HEK293 (cell line): ENCODE data around the gene DIPK2B.

ENCODE experiments used
- CTCF ChIA-PET: fragments of 350-600 bp; formaldehyde crosslinking; extraction: SDS; loops from one replicate; lab custom pipeline; 2021; ENCODE audit warnings: antibody characterized with exemption; lab: Yijun Ruan, JAX
- POLR2A ChIA-PET: fragments of 300-600 bp; formaldehyde crosslinking; extraction: SDS; loops from one replicate; lab custom pipeline; 2020; ENCODE audit warnings: antibody characterized with exemption, inconsistent platforms; lab: Yijun Ruan, JAX
- H3K27ac ChIP-seq: fragments of 200-500 bp; sonication (Bioruptor generic); 2 replicates; pipeline ENCODE4 v1.5.1; 2014; ENCODE audit warnings: low read depth, low read length, control low read depth, inconsistent platforms; ENCODE audit errors: extremely low read depth
- H3K36me3 ChIP-seq, 2 experiments: fragments of 200-500 bp in 1 of 2; sonication (Bioruptor generic) in 1 of 2; 1 replicate in 1 of 2; 2 replicates in 1 of 2; pipeline ENCODE4 v1.5.1; 2014 to 2017; ENCODE audit warnings: inconsistent platforms in 2 of 2, low read length in 2 of 2; ENCODE audit not compliant: control insufficient read depth in 2 of 2, insufficient read depth in 1 of 2
- H3K4me1 ChIP-seq: fragments of 200-500 bp; sonication (Bioruptor generic); 2 replicates; pipeline ENCODE4 v1.5.1; 2014; ENCODE audit warnings: mild to moderate bottlenecking, low read length, inconsistent platforms; ENCODE audit not compliant: control insufficient read depth, insufficient read depth
- H3K4me3 ChIP-seq: 2 replicates; pipeline ENCODE4 v1.5.1; 2011; ENCODE audit warnings: low read depth, mild to moderate bottlenecking, control low read depth, low read length, moderate library complexity
- H3K9me3 ChIP-seq: fragments of 200-500 bp; sonication (Bioruptor generic); 2 replicates; pipeline ENCODE4 v1.5.1; 2014; ENCODE audit warnings: low read depth, low read length, inconsistent platforms; ENCODE audit not compliant: control insufficient read depth, insufficient read depth
- GLI2 ChIP-seq: fragments of 450-650 bp; formaldehyde crosslinking; IDR thresholded peaks from 2 replicates; pipeline ENCODE4; 2017; ENCODE audit warnings: missing biosample characterization, missing genetic modification characterization, low read depth, borderline replicate concordance
- HOXC10 ChIP-seq: sonication (generic); formaldehyde crosslinking; IDR thresholded peaks from 2 replicates; pipeline ENCODE4 v1.8.1; 2023; ENCODE audit warnings: mild to moderate bottlenecking, missing genetic modification reagents
- PATZ1 ChIP-seq: fragments of 450-650 bp; formaldehyde crosslinking; IDR thresholded peaks from 2 replicates; pipeline ENCODE4 v1.5.1; 2016; ENCODE audit warnings: missing biosample characterization, missing genetic modification characterization
- PBX3 ChIP-seq: sonication (generic); formaldehyde crosslinking; IDR thresholded peaks from 2 replicates; pipeline ENCODE4 v1.8.1; 2022; ENCODE audit warnings: mild to moderate bottlenecking, moderate library complexity, missing genetic modification reagents
- PRDM2 ChIP-seq: fragments of 450-650 bp; formaldehyde crosslinking; IDR thresholded peaks from 2 replicates; pipeline ENCODE4 v1.5.1; 2016; ENCODE audit warnings: missing biosample characterization, missing genetic modification characterization, borderline replicate concordance
- SALL2 ChIP-seq: fragments of 450-650 bp; formaldehyde crosslinking; IDR thresholded peaks from 2 replicates; pipeline ENCODE4 v1.5.0; 2017; ENCODE audit warnings: missing biosample characterization, mild to moderate bottlenecking, missing genetic modification characterization, borderline replicate concordance
- SP7 ChIP-seq: fragments of 450-650 bp; formaldehyde crosslinking; IDR thresholded peaks from 2 replicates; pipeline ENCODE4 v1.5.1; 2016; ENCODE audit warnings: missing biosample characterization, missing genetic modification characterization
- ZBTB26 ChIP-seq: fragments of 450-650 bp; formaldehyde crosslinking; optimal IDR thresholded peaks from 2 replicates; pipeline ENCODE3; 2016; ENCODE audit warnings: missing biosample characterization, mild to moderate bottlenecking, missing genetic modification characterization
- ZFP3 ChIP-seq: fragments of 450-650 bp; formaldehyde crosslinking; IDR thresholded peaks from 2 replicates; pipeline ENCODE4 v1.5.1; 2016; ENCODE audit warnings: low read depth, missing biosample characterization, missing genetic modification characterization
- ZNF121 ChIP-seq: fragments of 450-650 bp; formaldehyde crosslinking; IDR thresholded peaks from 2 replicates; pipeline ENCODE4 v1.5.1; 2016; ENCODE audit warnings: missing biosample characterization, missing genetic modification characterization
- ZNF184 ChIP-seq: fragments of 450-650 bp; IDR thresholded peaks from 2 replicates; pipeline ENCODE4 v1.5.1; 2018; ENCODE audit warnings: missing biosample characterization, mild to moderate bottlenecking, missing genetic modification characterization
- ZNF292 ChIP-seq: fragments of 450-650 bp; formaldehyde crosslinking; IDR thresholded peaks from 2 replicates; pipeline ENCODE4 v1.5.1; 2016; ENCODE audit warnings: low read depth, missing biosample characterization, missing genetic modification characterization, borderline replicate concordance
- ZNF324 ChIP-seq: fragments of 450-650 bp; formaldehyde crosslinking; IDR thresholded peaks from 2 replicates; pipeline ENCODE4 v1.5.1; 2016; ENCODE audit warnings: missing biosample characterization, missing genetic modification characterization
- ZNF341 ChIP-seq: fragments of 450-650 bp; formaldehyde crosslinking; IDR thresholded peaks from 2 replicates; pipeline ENCODE4; 2016; ENCODE audit warnings: low read depth, missing biosample characterization, missing genetic modification characterization
- ZNF37A ChIP-seq: fragments of 450-650 bp; IDR thresholded peaks from 2 replicates; pipeline ENCODE4 v1.5.1; 2018; ENCODE audit warnings: missing biosample characterization, missing genetic modification characterization
- ZNF488 ChIP-seq: fragments of 450-650 bp; formaldehyde crosslinking; IDR thresholded peaks from 2 replicates; pipeline ENCODE4 v1.5.1; 2016; ENCODE audit warnings: missing biosample characterization, missing genetic modification characterization
- ZNF585B ChIP-seq: fragments of 450-650 bp; formaldehyde crosslinking; IDR thresholded peaks from 2 replicates; pipeline ENCODE4 v1.5.1; 2016; ENCODE audit warnings: missing biosample characterization, missing genetic modification characterization
- ZNF747 ChIP-seq: fragments of 450-650 bp; formaldehyde crosslinking; IDR thresholded peaks from 2 replicates; pipeline ENCODE4 v1.5.1; 2016; ENCODE audit warnings: missing biosample characterization, missing genetic modification characterization
- ZSCAN23 ChIP-seq: fragments of 450-650 bp; formaldehyde crosslinking; IDR thresholded peaks from 2 replicates; pipeline ENCODE4 v1.5.1; 2016; ENCODE audit warnings: missing biosample characterization, missing genetic modification characterization
- ZSCAN30 ChIP-seq: fragments of 450-650 bp; IDR thresholded peaks from 2 replicates; pipeline ENCODE4 v1.5.1; 2018; ENCODE audit warnings: missing biosample characterization, mild to moderate bottlenecking, missing genetic modification characterization, moderate library complexity

DIPK2B gene

GRCh38 chrX:45238489-45238888 is 37.8 kb upstream of the DIPK2B start (continued):
- TF ChIP-seq SALL2 (tag by site-specific recombination) = no peak
- TF ChIP-seq ZFP3 (tag by site-specific recombination) = no peak
- TF ChIP-seq GLI2 (tag by site-specific recombination) = no peak
- no peak for TF ChIP-seq ZNF292 (tag by site-specific recombination)
- TF ChIP-seq, all 188 proteins: peak for 0

GRCh38 chrX:45233531-45233930 is 32.9 kb upstream of the DIPK2B start:
- ChIA-PET CTCF (no interaction called here), POLR2A (no interaction called here)
- TF ChIP-seq ZNF121 (no peak), ZNF37A (no peak)

GRCh38 chrX:45232139-45232538 is 31.5 kb upstream of the DIPK2B start:
- no peaks in the 10 kb centered on the region for H3K4me1 ChIP-seq
- POLR2A ChIA-PET = no interaction called here
- H3K9me3 ChIP-seq = no peaks in the 10 kb centered on the region
- no peak overlapping the region for H3K4me3 ChIP-seq
- H3K36me3 ChIP-seq = no peaks in the 10 kb centered on the region
- TF ChIP-seq ZNF341 (tag by site-specific recombination) (no peak), SP7 (tag by site-specific recombination) (no peak), ZNF747 (no peak), PRDM2 (tag by site-specific recombination) (no peak), ZNF488 (tag by site-specific recombination) (no peak)
- H3K27ac ChIP-seq = no peak overlapping the region
- CTCF ChIA-PET = no interaction called here

More at GRCh38 chrX:45233531-45233930, 32.9 kb upstream of the DIPK2B start:
- Histone ChIP-seq H3K9me3 (no peaks in the 10 kb centered on the region), H3K4me3 (no peak overlapping the region), H3K4me1 (no peaks in the 10 kb centered on the region), H3K36me3 (no peaks in the 10 kb centered on the region), H3K27ac (no peak overlapping the region)

GRCh38 chrX:45230410-45230809 is 29.7 kb upstream of the DIPK2B start:
- POLR2A ChIA-PET = no interaction called here
- H3K36me3 ChIP-seq = no peaks in the 10 kb centered on the region
- CTCF ChIA-PET = no interaction called here
- H3K4me1 ChIP-seq = no peaks in the 10 kb centered on the region
- no peaks in the 10 kb centered on the region for H3K9me3 ChIP-seq
- H3K4me3 ChIP-seq = no peak overlapping the region
- H3K27ac ChIP-seq = no peak overlapping the region
- TF ChIP-seq SALL2 (tag by site-specific recombination) (no peak), ZNF184 (tag by site-specific recombination) (no peak), PBX3 (CRISPR knock-in tag) (no peak), PATZ1 (tag by site-specific recombination) (no peak), ZNF324 (no peak), ZSCAN30 (tag by site-specific recombination) (no peak), ZNF585B (tag by site-specific recombination) (no peak), ZBTB26 (tag by site-specific recombination) (no peak), ZSCAN23 (tag by site-specific recombination) (no peak), HOXC10 (CRISPR knock-in tag) (no peak)
